GM18498 (cell line): ENCODE results near the gene PSMD14.

Source experiments
- ATAC-seq: cut with Tn5 transposase; IDR thresholded peaks from one replicate; pipeline ENCODE4 v1.9.1; 2021; ENCODE audit warnings: mild to moderate bottlenecking, moderate library complexity; ENCODE audit not compliant: unreplicated experiment

Gene PSMD14

GRCh38 chr2:161417438-161418274 is 109.4 kb downstream of the PSMD14 start:
- ATAC-seq: no peak

- no peak for ATAC-seq
These were observed 110.1 kb downstream of the PSMD14 start for GRCh38 chr2:161418275-161418714.

- no peak for ATAC-seq
These were observed 110.8 kb downstream of the PSMD14 start for GRCh38 chr2:161418715-161419637.

- ATAC-seq: no peak
These were observed 111.5 kb downstream of the PSMD14 start for GRCh38 chr2:161419638-161420190.

- no peak for ATAC-seq
These were observed 112.3 kb downstream of the PSMD14 start for GRCh38 chr2:161420406-161421074.

GRCh38 chr2:161421686-161422085 is 113.5 kb downstream of the PSMD14 start:
- ATAC-seq: no peak

- no peak for ATAC-seq
These were observed 114.7 kb downstream of the PSMD14 start for GRCh38 chr2:161422816-161423403.

GRCh38 chr2:161423421-161424393 is 115.5 kb downstream of the PSMD14 start:
- no peak for ATAC-seq

GRCh38 chr2:161424394-161424769 is 116.2 kb downstream of the PSMD14 start:
- no peak for ATAC-seq

GRCh38 chr2:161424891-161425727 is 116.9 kb downstream of the PSMD14 start:
- ATAC-seq: no peak

- no peak for ATAC-seq
These were observed 117.7 kb downstream of the PSMD14 start for GRCh38 chr2:161425728-161426454.

GRCh38 chr2:161426455-161426921 is 118.3 kb downstream of the PSMD14 start:
- no peak for ATAC-seq

- no peak for ATAC-seq
These were observed 118.9 kb downstream of the PSMD14 start for GRCh38 chr2:161426922-161427663.

GRCh38 chr2:161427664-161428587 is 119.7 kb downstream of the PSMD14 start:
- no peak for ATAC-seq

GRCh38 chr2:161430386-161430785 is 122.2 kb downstream of the PSMD14 start:
- ATAC-seq: no peak

- no peak for ATAC-seq
These were observed 123.9 kb downstream of the PSMD14 start for GRCh38 chr2:161432107-161432506.
